Right lobe of liver (tissue), 4 donors: Measurements from ENCODE around the gene E2F1.

Source experiments
- CTCF ChIP-seq, 4 donors: fragments of 200-600 bp in 3 of 4; fragments of 450-650 bp in 1 of 4; IDR thresholded peaks; one replicate each; pipeline versions ENCODE4 v1.5.1 to v1.8.0; 2016 to 2022; ENCODE audit warnings: antibody characterized with exemption in 4 of 4, mild to moderate bottlenecking in 2 of 4
- POLR2A ChIP-seq: fragments of 450-650 bp; IDR thresholded peaks from one replicate; pipeline ENCODE4 v1.6.1; 2017; ENCODE audit warnings: antibody characterized with exemption, mild to moderate bottlenecking
- donor health status: DM: no; HTN: no; CAD: no.
- donor health status: DM: no; HTN: no; CAD: no.
- donor health status: DM: no; HTN: yes; CAD: no.

- TF ChIP-seq CTCF (IDR thresholded peaks at IDR 0.05) (no peak), POLR2A (no peak)
Measured at GRCh38 chr20:33664762-33665144, 21.4 kb downstream of the E2F1 start.
